ENCODE results near the gene PDLIM7.
A peak's percentile ranks its signal among the peaks of the same experiment; 100 is the strongest.

Gene PDLIM7

GRCh38 chr5:177524539-177524900 lies 27.1 kb upstream of the PDLIM7 start:
- DNase-seq (ENCODE audit: low read depth) = no peak

DNA sequence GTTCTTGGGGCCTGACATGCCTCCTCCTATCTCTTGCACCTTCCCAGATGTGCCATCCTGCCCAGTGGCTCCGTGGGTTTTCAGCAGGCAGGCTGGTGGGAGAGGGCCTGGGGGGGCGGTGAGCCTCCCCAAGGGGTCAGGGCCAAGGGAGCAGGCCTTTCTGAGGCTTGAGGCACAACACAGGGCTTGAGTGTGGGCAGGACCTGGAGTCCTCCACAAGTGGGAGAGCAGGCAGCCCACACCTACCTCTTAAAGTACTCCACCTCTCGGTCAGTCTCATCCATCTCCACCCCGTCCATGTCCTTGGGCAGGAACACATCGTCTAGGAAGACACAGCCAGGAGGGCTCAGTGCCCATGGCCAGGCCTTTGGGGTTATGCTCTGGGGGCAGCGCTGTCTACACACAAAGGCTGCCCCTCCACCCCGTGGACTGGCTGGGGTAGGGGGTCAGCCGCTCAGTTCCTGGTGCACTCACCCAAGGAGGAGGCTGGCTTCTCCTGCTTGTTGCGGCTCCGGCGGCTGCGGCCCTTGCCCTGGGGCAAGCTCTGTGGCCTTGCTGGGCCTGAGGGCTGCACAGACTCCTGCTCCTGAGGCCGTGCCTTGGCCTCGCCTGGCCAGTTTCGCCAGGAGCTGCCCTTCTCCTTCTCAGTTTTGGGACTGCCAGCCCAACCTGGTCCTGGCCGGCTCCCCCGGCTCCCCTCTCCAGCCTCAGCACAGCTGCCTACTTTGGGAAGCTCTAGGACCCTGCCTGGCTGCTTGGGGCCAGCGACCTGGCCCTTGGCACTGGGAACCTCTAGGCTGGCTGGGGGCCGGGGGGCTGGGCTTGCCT lies 26.5 kb upstream of the PDLIM7 start:
- no peak for DNase-seq (ENCODE audit: low read depth)

- DNase-seq (ENCODE audit: low read depth) = no peak
Observed at GRCh38 chr5:177520916-177521513, 23.6 kb upstream of the PDLIM7 start.

DNA sequence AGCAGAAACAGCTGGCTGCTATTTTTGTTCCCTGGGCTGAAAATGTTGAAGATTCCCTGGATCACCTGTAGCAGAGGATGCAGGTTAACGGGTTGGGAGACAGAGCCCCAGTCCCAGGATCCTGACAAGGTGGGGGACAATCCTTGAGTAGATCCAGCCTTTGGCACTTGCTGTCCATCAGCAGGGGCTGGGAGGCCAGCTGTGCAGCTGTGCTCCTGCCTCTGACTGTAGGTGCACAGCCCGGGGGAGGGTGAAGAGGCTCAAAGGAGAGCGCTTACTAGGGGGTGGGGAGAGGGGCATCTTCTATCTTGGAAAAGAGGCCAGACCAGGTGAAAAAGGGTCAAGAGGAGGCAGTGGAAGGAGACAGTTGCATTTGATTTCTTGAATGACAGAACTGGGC lies 22.9 kb upstream of the PDLIM7 start:
- DNase-seq (ENCODE audit: low read depth) = no peak

- DNase-seq (ENCODE audit: low read depth) = no peak
Observed at GRCh38 chr5:177519463-177520235, 22.2 kb upstream of the PDLIM7 start.

GRCh38 chr5:177516601-177517568 lies 19.5 kb upstream of the PDLIM7 start, which contains the start of gene DDX41:
DDX41 (minus strand) TSS chr5:177516961; CDS start chr5:177516945, 16 bp downstream.
- peak; percentile 99 for DNase-seq (ENCODE audit: low read depth)

DNA sequence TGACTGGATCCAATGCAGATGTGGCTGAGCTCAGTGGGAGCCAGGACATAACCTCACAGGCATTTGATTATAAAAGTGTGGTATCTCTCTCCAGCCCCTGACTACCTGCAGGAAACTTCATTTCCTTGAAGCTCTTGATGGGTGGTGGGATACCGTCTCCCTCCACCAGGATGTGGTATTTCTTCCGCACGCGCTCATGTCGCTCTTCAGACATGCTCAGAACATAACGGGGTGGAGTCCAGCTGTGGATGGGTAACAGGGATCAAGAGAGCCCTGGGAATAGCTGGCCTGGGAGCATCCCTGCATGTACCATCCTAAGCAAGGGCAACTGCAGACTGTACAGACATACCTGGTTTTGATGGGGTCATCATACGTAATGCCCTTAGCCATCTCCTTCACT lies 18.2 kb upstream of the PDLIM7 start:
- no peak for DNase-seq (ENCODE audit: low read depth)

- DNase-seq (ENCODE audit: low read depth) = no peak
Observed at GRCh38 chr5:177514541-177514940, 17.1 kb upstream of the PDLIM7 start.

GRCh38 chr5:177513500-177513899 lies 16.1 kb upstream of the PDLIM7 start:
- no peak for DNase-seq (ENCODE audit: low read depth)

DNA sequence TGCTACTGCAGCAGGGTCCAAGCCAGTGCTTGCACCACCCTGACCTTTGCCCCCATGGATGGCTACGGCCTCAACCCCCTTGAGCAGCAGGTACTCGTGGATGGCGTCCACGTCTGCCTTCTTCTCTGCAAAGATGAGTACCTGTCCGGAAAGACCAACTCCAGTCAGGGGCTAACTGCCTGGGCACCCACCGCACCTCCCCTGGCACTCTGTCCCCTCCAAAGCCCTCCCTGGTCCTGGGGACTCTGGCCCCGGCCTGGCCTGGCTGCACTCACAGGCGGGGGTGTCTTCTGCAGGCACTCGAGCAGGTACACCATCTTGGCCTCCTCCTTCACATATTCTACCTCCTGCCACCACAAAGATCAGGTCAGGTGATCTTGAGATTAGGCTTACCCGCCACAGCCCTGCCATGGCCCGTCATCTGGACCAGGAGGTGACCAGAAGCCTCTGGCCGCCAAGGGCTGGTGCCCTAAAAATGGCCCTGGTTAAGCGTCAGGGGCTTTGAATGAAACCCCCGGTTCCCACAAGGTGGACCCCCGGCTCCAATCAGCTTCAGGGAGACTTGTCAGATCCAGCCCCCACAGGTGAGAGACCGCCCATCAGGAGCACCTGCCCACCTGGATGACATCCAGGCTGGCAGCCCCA lies 15.5 kb upstream of the PDLIM7 start:
- no peak for DNase-seq (ENCODE audit: low read depth)

DNA sequence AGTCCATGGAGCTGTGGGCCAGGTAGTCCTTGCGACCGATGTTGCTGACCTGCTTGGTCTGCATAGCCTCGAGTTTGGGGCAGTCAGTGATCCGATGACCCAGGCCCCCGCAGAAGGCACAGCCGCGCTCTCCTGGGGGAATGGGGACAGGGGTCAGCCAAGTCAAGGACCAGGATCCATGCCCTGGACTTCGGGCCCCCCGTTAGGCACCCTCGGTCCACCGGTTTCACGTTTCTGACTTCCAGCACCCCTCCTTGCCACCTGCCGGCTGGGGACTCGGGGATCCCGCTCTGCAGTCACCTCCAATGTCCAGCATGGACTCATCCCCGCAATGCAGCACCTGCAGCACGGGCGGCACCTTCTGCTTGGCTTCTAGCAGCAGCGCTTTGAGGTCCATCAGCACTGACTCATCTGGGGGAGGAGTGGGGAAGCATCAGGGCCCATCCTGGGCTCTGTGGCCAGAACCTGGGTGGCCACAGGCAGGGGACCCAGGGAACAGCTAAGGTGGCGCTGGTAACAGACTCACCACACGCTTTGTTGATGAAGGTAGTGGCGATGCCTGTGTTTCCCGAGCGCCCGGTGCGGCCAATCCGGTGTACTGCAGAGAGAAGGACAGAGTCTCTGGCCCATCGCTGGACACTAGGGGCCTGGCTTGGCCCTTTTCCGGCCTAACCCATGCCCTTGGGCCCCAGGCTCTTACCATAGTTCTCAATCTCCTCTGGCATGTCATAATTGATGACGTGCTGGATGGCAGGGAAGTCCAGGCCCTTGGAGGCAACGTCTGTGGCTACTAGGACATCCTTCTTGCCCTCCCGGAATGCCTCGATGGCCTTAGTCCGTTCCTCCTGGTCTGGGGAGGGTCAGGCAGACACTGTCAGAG lies 14.6 kb upstream of the PDLIM7 start:
- DNase-seq (ENCODE audit: low read depth) = no peak

DNA sequence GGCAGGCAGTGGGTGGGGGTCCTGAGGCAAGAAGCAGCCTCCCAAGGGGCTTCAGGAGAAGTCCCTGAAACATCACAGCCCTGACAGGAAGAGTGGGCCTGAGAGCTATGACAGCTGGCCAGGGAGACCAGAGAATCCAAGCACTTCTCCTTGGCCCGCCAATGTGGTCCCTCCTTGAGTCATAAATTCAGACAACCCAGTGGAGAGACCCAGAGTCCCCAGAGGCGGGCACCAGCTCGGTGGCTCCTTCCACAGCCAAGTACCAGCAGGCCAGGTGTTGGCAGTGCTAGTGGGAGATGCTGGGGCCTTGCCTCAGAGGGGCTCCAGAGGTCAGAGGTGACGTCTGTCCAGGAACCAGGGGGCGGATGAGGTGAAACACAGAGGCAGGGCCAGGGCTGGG lies 13.8 kb upstream of the PDLIM7 start:
- no peak for DNase-seq (ENCODE audit: low read depth)

GRCh38 chr5:177510567-177511053 lies 13.2 kb upstream of the PDLIM7 start:
- no peak for DNase-seq (ENCODE audit: low read depth)

- DNase-seq (ENCODE audit: low read depth) = no peak
Observed at GRCh38 chr5:177509991-177510566, 12.7 kb upstream of the PDLIM7 start.

GRCh38 chr5:177509381-177509951 lies 12.1 kb upstream of the PDLIM7 start, which contains the start of gene DOK3:
DOK3 (minus strand) TSS chr5:177509826; CDS start chr5:177509540, 286 bp downstream.
- no peak for DNase-seq (ENCODE audit: low read depth)

- no peak for DNase-seq (ENCODE audit: low read depth)
Observed at GRCh38 chr5:177508837-177509236, 11.4 kb upstream of the PDLIM7 start.

GRCh38 chr5:177508221-177508611 lies 10.8 kb upstream of the PDLIM7 start:
- no peak for DNase-seq (ENCODE audit: low read depth)

DNA sequence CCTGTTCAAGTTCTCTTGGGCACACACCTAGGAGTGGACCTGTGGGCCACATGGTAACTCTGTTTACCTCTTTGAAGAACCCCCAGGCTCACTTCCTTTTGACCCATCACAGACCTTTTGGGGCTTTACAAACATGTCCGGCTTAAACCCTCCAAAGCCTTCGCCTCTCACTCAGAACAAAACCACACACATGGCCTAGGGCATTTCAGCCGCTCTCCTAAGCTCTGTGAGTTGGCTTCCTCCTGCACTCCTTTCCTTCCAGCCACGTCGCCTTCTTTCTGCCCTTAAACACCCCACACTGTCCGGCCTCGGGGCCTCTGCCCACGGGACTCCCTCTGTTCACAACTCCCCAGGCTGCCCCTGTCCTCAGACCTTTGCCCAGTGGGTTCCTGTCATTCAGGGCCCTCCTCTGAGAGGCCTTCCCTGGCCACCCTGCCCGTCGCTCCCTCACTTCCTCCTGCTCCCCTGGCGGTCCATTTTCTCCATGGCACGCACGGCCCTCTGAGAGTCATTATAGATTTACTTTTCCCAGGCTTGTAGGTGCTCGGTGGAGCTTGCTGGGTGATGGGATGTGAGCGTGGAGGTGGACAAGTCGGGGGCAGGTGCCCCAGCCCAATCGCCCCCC lies 10.3 kb upstream of the PDLIM7 start:
- no peak for DNase-seq (ENCODE audit: low read depth)

DNA sequence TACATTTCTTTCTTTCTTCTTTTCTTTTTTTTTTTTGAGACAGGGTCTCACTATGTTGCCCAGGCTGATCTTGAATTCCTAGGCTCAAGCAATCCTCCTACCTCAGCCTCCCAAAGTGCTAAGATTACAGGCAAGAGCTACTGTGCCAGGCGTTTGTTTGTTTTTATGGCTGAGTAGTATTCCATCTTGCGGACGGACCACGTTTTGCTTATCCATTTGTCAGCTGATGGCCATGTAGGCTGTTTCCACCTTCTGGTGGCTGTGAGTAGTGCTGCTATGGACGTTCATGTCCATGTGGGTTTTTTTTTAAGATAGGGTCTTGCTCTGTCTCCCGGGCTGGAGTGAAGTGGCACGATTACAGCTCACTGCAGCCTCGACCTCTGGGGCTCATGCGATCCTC lies 9.8 kb upstream of the PDLIM7 start:
- DNase-seq (ENCODE audit: low read depth) = no peak

All from fibroblast of the conjunctiva (primary cell).